Trophoblast cell (in vitro differentiated cells and primary cell): ENCODE results near the gene NAP1L5.

ENCODE experiments used
- DNase-seq, 2 donors: peaks; one replicate each; pipeline ENCODE4 v3.0.0-alpha.2; 2016
- H2AFZ ChIP-seq: 2 replicates; pipeline ENCODE4 v1.6.1; 2013; ENCODE audit warnings: low read length, moderate library complexity, mild to moderate bottlenecking; ENCODE audit not compliant: insufficient read depth, poor library complexity
- H2AK5ac ChIP-seq: 2 replicates; pipeline ENCODE4 v1.6.1; 2013; ENCODE audit warnings: mild to moderate bottlenecking, low read length
- H2BK120ac ChIP-seq: 2 replicates; pipeline ENCODE4 v1.6.1; 2013; ENCODE audit warnings: low read length, mild to moderate bottlenecking, moderate library complexity; ENCODE audit not compliant: insufficient read depth, poor library complexity
- H2BK12ac ChIP-seq: 2 replicates; pipeline ENCODE4 v1.6.1; 2013; ENCODE audit warnings: mild to moderate bottlenecking, low read length, moderate library complexity
- H2BK5ac ChIP-seq: 2 replicates; pipeline ENCODE4 v1.6.1; 2013; ENCODE audit warnings: low read length, low read depth, moderate library complexity, mild to moderate bottlenecking; ENCODE audit not compliant: poor library complexity
- H3K14ac ChIP-seq: 2 replicates; pipeline ENCODE4 v1.6.1; 2013; ENCODE audit warnings: mild to moderate bottlenecking, low read length
- H3K18ac ChIP-seq: 2 replicates; pipeline ENCODE4 v1.6.1; 2013; ENCODE audit warnings: mild to moderate bottlenecking, low read length
- H3K23ac ChIP-seq: 2 replicates; pipeline ENCODE4 v1.6.1; 2013; ENCODE audit warnings: low read length
- H3K27ac ChIP-seq: 2 replicates; pipeline ENCODE4 v1.5.1; 2013; ENCODE audit warnings: low read depth, mild to moderate bottlenecking, inconsistent platforms, low read length, moderate library complexity
- H3K27me3 ChIP-seq: 2 replicates; pipeline ENCODE4 v1.6.1; 2013; ENCODE audit warnings: inconsistent platforms, mild to moderate bottlenecking, low read length, moderate library complexity; ENCODE audit not compliant: insufficient read depth
- H3K36me3 ChIP-seq, 2 experiments: 1 replicate in 1 of 2; 2 replicates in 1 of 2; pipeline ENCODE4 v1.6.1; 2013; ENCODE audit warnings: low read length in 2 of 2, mild to moderate bottlenecking in 2 of 2, moderate library complexity in 1 of 2; ENCODE audit not compliant: insufficient read depth in 2 of 2, control insufficient read depth in 1 of 2
- H3K4ac ChIP-seq: 2 replicates; pipeline ENCODE4 v1.6.1; 2013; ENCODE audit warnings: low read depth, mild to moderate bottlenecking, low read length, moderate library complexity
- H3K4me1 ChIP-seq, 2 experiments: 1 replicate in 1 of 2; 2 replicates in 1 of 2; pipeline ENCODE4 v1.6.1; 2013; ENCODE audit warnings: low read length in 2 of 2, mild to moderate bottlenecking in 2 of 2, moderate library complexity in 1 of 2; ENCODE audit not compliant: insufficient read depth in 2 of 2, control insufficient read depth in 1 of 2
- H3K4me2 ChIP-seq: 2 replicates; pipeline ENCODE4 v1.6.1; 2013; ENCODE audit warnings: inconsistent platforms, mild to moderate bottlenecking, low read length, moderate library complexity
- H3K4me3 ChIP-seq: 2 replicates; pipeline ENCODE4 v1.5.1; 2013; ENCODE audit warnings: mild to moderate bottlenecking, low read depth, low read length, inconsistent platforms
- H3K79me1 ChIP-seq: one replicate; pipeline ENCODE4 v1.6.1; 2013; ENCODE audit warnings: low read length
- H3K79me2 ChIP-seq: 2 replicates; pipeline ENCODE4 v1.6.1; 2013; ENCODE audit warnings: low read length, mild to moderate bottlenecking; ENCODE audit not compliant: control insufficient read depth, insufficient read depth, poor library complexity
- H3K9ac ChIP-seq: 2 replicates; pipeline ENCODE4 v1.6.1; 2013; ENCODE audit warnings: mild to moderate bottlenecking, low read length
- H3K9me3 ChIP-seq: 2 replicates; pipeline ENCODE4 v1.6.1; 2013; ENCODE audit warnings: low read depth, mild to moderate bottlenecking, control low read depth, inconsistent platforms, low read length; ENCODE audit not compliant: insufficient read depth
- H4K12ac ChIP-seq: 2 replicates; pipeline ENCODE4 v1.6.1; 2013; ENCODE audit warnings: low read depth, mild to moderate bottlenecking, low read length, moderate library complexity
- H4K8ac ChIP-seq: 2 replicates; pipeline ENCODE4 v1.6.1; 2013; ENCODE audit warnings: low read depth, mild to moderate bottlenecking, low read length, moderate library complexity
- H4K91ac ChIP-seq: one replicate; pipeline ENCODE4 v1.6.1; 2013; ENCODE audit warnings: low read depth, mild to moderate bottlenecking, low read length, moderate library complexity
- WGBS: extraction: QIAGEN DNeasy Blood & Tissue Kit; methylation state at CpG from one replicate; pipeline ENCODE4 v1.1.7; 2013; ENCODE audit warnings: missing lambda C conversion rate; ENCODE audit not compliant: insufficient read length, insufficient coverage; ENCODE audit errors: extremely low coverage; 5-methylcytosine and 5-hydroxymethylcytosine counted together

NAP1L5 gene

GRCh38 chr4:88690355-88690754 is 7.3 kb downstream of the NAP1L5 start:
- WGBS = no CpG with 5 or more reads among the region's 3 CpGs

GRCh38 chr4:88681209-88681608 is 16.4 kb downstream of the NAP1L5 start:
- Histone ChIP-seq H3K9ac (no peak overlapping the region), H2BK120ac (no peak overlapping the region), H4K12ac (no peak overlapping the region), H2AK5ac (no peak overlapping the region), H3K9me3 (no peaks in the 10 kb centered on the region), H3K27me3 (no peaks in the 10 kb centered on the region), H3K23ac (no peak overlapping the region), H3K79me2 (no peaks in the 10 kb centered on the region), H3K14ac (no peak overlapping the region), H3K4ac (no peak overlapping the region), H3K79me1 (no peaks in the 10 kb centered on the region), H4K91ac (no peak overlapping the region), H3K4me2 (no peak overlapping the region), H3K18ac (no peak overlapping the region), H3K27ac (no peak overlapping the region), H3K4me3 (no peak overlapping the region), H3K36me3 (no peaks in the 10 kb centered on the region), H2BK5ac (no peak overlapping the region), H2BK12ac (no peak overlapping the region), H4K8ac (no peak overlapping the region), H2AFZ (no peak overlapping the region), H3K4me1 (no peaks in the 10 kb centered on the region)
- WGBS = no CpG with 5 or more reads among the region's 5 CpGs
- no peak for DNase-seq

More at GRCh38 chr4:88690355-88690754, 7.3 kb downstream of the NAP1L5 start:
- no peak overlapping the region for H4K91ac ChIP-seq
- H2BK5ac ChIP-seq = no peak overlapping the region
- H3K79me2 ChIP-seq = no peaks in the 10 kb centered on the region
- H3K9ac ChIP-seq = no peak overlapping the region
- DNase-seq = no peak
- no peak overlapping the region for H3K4me2 ChIP-seq
- no peak overlapping the region for H4K8ac ChIP-seq
- H2BK120ac ChIP-seq = no peak overlapping the region
- no peaks in the 10 kb centered on the region for H3K4me1 ChIP-seq
- no peak overlapping the region for H3K18ac ChIP-seq
- no peak overlapping the region for H2BK12ac ChIP-seq
- no peak overlapping the region for H3K23ac ChIP-seq
- H3K79me1 ChIP-seq = no peaks in the 10 kb centered on the region
- H3K9me3 ChIP-seq = no peaks in the 10 kb centered on the region
- no peak overlapping the region for H3K4ac ChIP-seq
- H3K36me3 ChIP-seq = no peaks in the 10 kb centered on the region
- H3K27me3 ChIP-seq = no peaks in the 10 kb centered on the region
- H4K12ac ChIP-seq = no peak overlapping the region
- H2AFZ ChIP-seq = no peak overlapping the region
- H2AK5ac ChIP-seq = no peak overlapping the region
- H3K14ac ChIP-seq = no peak overlapping the region
- H3K27ac ChIP-seq = no peak overlapping the region
- H3K4me3 ChIP-seq = no peak overlapping the region

- Histone ChIP-seq H2BK12ac (no peak overlapping the region), H3K4me1 (no peaks in the 10 kb centered on the region), H3K23ac (no peak overlapping the region), H3K27ac (no peak overlapping the region), H3K9me3 (no peaks in the 10 kb centered on the region), H3K27me3 (no peaks in the 10 kb centered on the region), H2AFZ (no peak overlapping the region), H4K8ac (no peak overlapping the region), H3K18ac (no peak overlapping the region), H3K4me3 (no peak overlapping the region), H2BK5ac (no peak overlapping the region), H3K4me2 (no peak overlapping the region), H4K12ac (no peak overlapping the region), H3K14ac (no peak overlapping the region), H3K36me3 (no peaks in the 10 kb centered on the region), H3K79me2 (no peaks in the 10 kb centered on the region), H3K4ac (no peak overlapping the region), H3K79me1 (no peaks in the 10 kb centered on the region), H4K91ac (no peak overlapping the region), H2BK120ac (no peak overlapping the region), H2AK5ac (no peak overlapping the region), H3K9ac (no peak overlapping the region)
- no CpG with 5 or more reads among the region's 2 CpGs for WGBS
- DNase-seq = no peak
These were observed 22.1 kb downstream of the NAP1L5 start for GRCh38 chr4:88675543-88675942.

GRCh38 chr4:88674979-88675378 is 22.6 kb downstream of the NAP1L5 start:
- Histone ChIP-seq H2AK5ac (no peak overlapping the region), H3K4ac (no peak overlapping the region), H3K79me1 (no peaks in the 10 kb centered on the region), H3K9ac (no peak overlapping the region), H3K18ac (no peak overlapping the region), H3K4me1 (no peaks in the 10 kb centered on the region), H3K36me3 (no peaks in the 10 kb centered on the region), H3K27me3 (no peaks in the 10 kb centered on the region), H2BK120ac (no peak overlapping the region), H2AFZ (no peak overlapping the region), H4K8ac (no peak overlapping the region), H3K23ac (peak overlapping the region; percentile 7), H3K4me3 (no peak overlapping the region), H4K91ac (no peak overlapping the region), H2BK5ac (no peak overlapping the region), H4K12ac (no peak overlapping the region), H3K79me2 (no peaks in the 10 kb centered on the region), H3K14ac (no peak overlapping the region), H2BK12ac (no peak overlapping the region), H3K4me2 (no peak overlapping the region), H3K27ac (no peak overlapping the region), H3K9me3 (no peaks in the 10 kb centered on the region)
- WGBS = no CpG with 5 or more reads among the region's 2 CpGs
- DNase-seq = no peak
